ENCODE results near the gene ADD2. TPM values are rescaled to one million over a fixed set of nuclear protein-coding genes. Genes with fewer than 3 reads are reported as not detected.

The ADD2 gene
- total RNA-seq, 2 donors from 2014 or later = 18.3 to 76.0 TPM

GRCh38 chr2:70768590-70769085 is 638 bp upstream of the ADD2 start:
- H3K9me3 Mint-ChIP-seq = peaks cover 0 to 7% of the 10 kb centered on the region in 2 donors
- no peak for ATAC-seq
- H3K36me3 Mint-ChIP-seq = peaks cover 5 to 10% of the 10 kb centered on the region in 2 donors
- no peak for DNase-seq (ENCODE audit: low spot score in 2 of 2)
- H3K27ac Mint-ChIP-seq = peak overlapping the region; percentile 59 to 95

- DNase-seq (ENCODE audit: low spot score in 2 of 2) (peak in 1 of 2 donors; percentile 19), ATAC-seq (peak; percentile 33 to 46)
- Mint-ChIP-seq H3K9me3 (no peaks in the 10 kb centered on the region), H3K36me3 (peaks cover 5 to 6% of the 10 kb centered on the region in 2 donors), H3K27ac (peak overlapping the region; percentile 29 to 80)
These were observed 811 bp downstream of the ADD2 start for GRCh38 chr2:70767079-70767698.

GRCh38 chr2:70766357-70767078 is 1.5 kb downstream of the ADD2 start:
- no peak for DNase-seq (ENCODE audit: low spot score in 2 of 2)

GRCh38 chr2:70765507-70765906 is 2.5 kb downstream of the ADD2 start:
- peak overlapping the region in 1 of 2 donors; percentile 75 for H3K27ac Mint-ChIP-seq
- H3K9me3 Mint-ChIP-seq = no peaks in the 10 kb centered on the region
- DNase-seq (ENCODE audit: low spot score in 2 of 2) (no peak), ATAC-seq (no peak)
- H3K36me3 Mint-ChIP-seq = peaks cover 5 to 6% of the 10 kb centered on the region in 2 donors

More at GRCh38 chr2:70766357-70767078, 1.5 kb downstream of the ADD2 start:
- peak in 1 of 2 donors; percentile 3 for ATAC-seq
- Mint-ChIP-seq H3K9me3 (no peaks in the 10 kb centered on the region), H3K36me3 (peaks cover 5 to 6% of the 10 kb centered on the region in 2 donors), H3K27ac (peak overlapping the region; percentile 29 to 80)

- H3K9me3 Mint-ChIP-seq = no peaks in the 10 kb centered on the region
- no peaks in the 10 kb centered on the region for H3K36me3 Mint-ChIP-seq
- no peak overlapping the region for H3K27ac Mint-ChIP-seq
- no peak for ATAC-seq
- DNase-seq (ENCODE audit: low spot score in 2 of 2) = no peak
These were observed 8.6 kb downstream of the ADD2 start for GRCh38 chr2:70759446-70759845.

GRCh38 chr2:70757966-70758365 is 10.0 kb downstream of the ADD2 start:
- no peak for ATAC-seq
- no peaks in the 10 kb centered on the region for H3K36me3 Mint-ChIP-seq
- H3K27ac Mint-ChIP-seq = no peak overlapping the region
- DNase-seq (ENCODE audit: low spot score in 2 of 2) = no peak
- H3K9me3 Mint-ChIP-seq = no peaks in the 10 kb centered on the region

- no peak for ATAC-seq
- no peaks in the 10 kb centered on the region for H3K36me3 Mint-ChIP-seq
- DNase-seq (ENCODE audit: low spot score in 2 of 2) = no peak
- no peak overlapping the region for H3K27ac Mint-ChIP-seq
- H3K9me3 Mint-ChIP-seq = no peaks in the 10 kb centered on the region
These were observed 10.6 kb downstream of the ADD2 start for GRCh38 chr2:70757360-70757759.

GRCh38 chr2:70756128-70756527 is 11.9 kb downstream of the ADD2 start:
- DNase-seq (ENCODE audit: low spot score in 2 of 2) (no peak), ATAC-seq (no peak)
- H3K36me3 Mint-ChIP-seq = no peaks in the 10 kb centered on the region
- no peaks in the 10 kb centered on the region for H3K9me3 Mint-ChIP-seq
- H3K27ac Mint-ChIP-seq = no peak overlapping the region

- DNase-seq (ENCODE audit: low spot score in 2 of 2) (no peak), ATAC-seq (no peak)
- Mint-ChIP-seq H3K9me3 (no peaks in the 10 kb centered on the region), H3K27ac (no peak overlapping the region), H3K36me3 (peaks cover 0 to 9% of the 10 kb centered on the region in 2 donors)
These were observed 14.1 kb downstream of the ADD2 start for GRCh38 chr2:70753902-70754301.

GRCh38 chr2:70753031-70753430 is 15.0 kb downstream of the ADD2 start:
- Mint-ChIP-seq H3K27ac (no peak overlapping the region), H3K9me3 (no peaks in the 10 kb centered on the region), H3K36me3 (peaks cover 0 to 17% of the 10 kb centered on the region in 2 donors)
- ATAC-seq = no peak
- no peak for DNase-seq (ENCODE audit: low spot score in 2 of 2)

- H3K27ac Mint-ChIP-seq = no peak overlapping the region
- ATAC-seq = no peak
- H3K9me3 Mint-ChIP-seq = peaks cover 3% of the 10 kb centered on the region in 2 donors
- H3K36me3 Mint-ChIP-seq = peaks cover 3 to 24% of the 10 kb centered on the region in 2 donors
- no peak for DNase-seq (ENCODE audit: low spot score in 2 of 2)
These were observed 15.6 kb downstream of the ADD2 start for GRCh38 chr2:70752396-70752795.

GRCh38 chr2:70751881-70752280 is 16.1 kb downstream of the ADD2 start:
- no peak overlapping the region for H3K27ac Mint-ChIP-seq
- H3K9me3 Mint-ChIP-seq = peaks cover 5 to 6% of the 10 kb centered on the region in 2 donors
- ATAC-seq (no peak), DNase-seq (ENCODE audit: low spot score in 2 of 2) (no peak)
- H3K36me3 Mint-ChIP-seq = peaks cover 6 to 28% of the 10 kb centered on the region in 2 donors

- DNase-seq (ENCODE audit: low spot score in 2 of 2) = no peak
- peaks cover 5 to 6% of the 10 kb centered on the region in 2 donors for H3K9me3 Mint-ChIP-seq
- H3K27ac Mint-ChIP-seq = no peak overlapping the region
- H3K36me3 Mint-ChIP-seq = peaks cover 6 to 28% of the 10 kb centered on the region in 2 donors
- no peak for ATAC-seq
These were observed 17.7 kb downstream of the ADD2 start for GRCh38 chr2:70750320-70750719.

- no peak overlapping the region for H3K27ac Mint-ChIP-seq
- no peak for DNase-seq (ENCODE audit: low spot score in 2 of 2)
- H3K36me3 Mint-ChIP-seq = peaks cover 6 to 28% of the 10 kb centered on the region in 2 donors
- ATAC-seq = no peak
- H3K9me3 Mint-ChIP-seq = peaks cover 5 to 6% of the 10 kb centered on the region in 2 donors
These were observed 19.8 kb downstream of the ADD2 start for GRCh38 chr2:70748002-70748784.

- Mint-ChIP-seq H3K27ac (peak overlapping the region in 1 of 2 donors; percentile 12), H3K36me3 (peaks cover 6 to 28% of the 10 kb centered on the region in 2 donors)
- DNase-seq (ENCODE audit: low spot score in 2 of 2) = no peak
These were observed 20.7 kb downstream of the ADD2 start for GRCh38 chr2:70747284-70747683.

GRCh38 chr2:70746094-70746974 is 21.7 kb downstream of the ADD2 start:
- H3K9me3 Mint-ChIP-seq = peaks cover 5 to 6% of the 10 kb centered on the region in 2 donors
- H3K36me3 Mint-ChIP-seq = peaks cover 6 to 28% of the 10 kb centered on the region in 2 donors
- no peak overlapping the region for H3K27ac Mint-ChIP-seq
- DNase-seq (ENCODE audit: low spot score in 2 of 2) = no peak
- no peak for ATAC-seq

More at GRCh38 chr2:70747284-70747683, 20.7 kb downstream of the ADD2 start:
- H3K9me3 Mint-ChIP-seq = peaks cover 5 to 6% of the 10 kb centered on the region in 2 donors
- ATAC-seq = peak in 1 of 2 donors; percentile 18

Data from activated naive CD4-positive, alpha-beta T cell treated with anti-CD3 and anti-CD28 coated beads, Interleukin-2, amount 50 U/mL, for 72 hours (primary cell).